Measurements from ENCODE around the gene CYFIP1.

Gene CYFIP1

GRCh38 chr15:22819651-22820050 is 160.5 kb downstream of the CYFIP1 start:
- Histone ChIP-seq H3K4me2 (ENCODE audit: low read length) (no peak overlapping the region), H3K27me3 (ENCODE audit: insufficient read depth, low read length) (no peaks in the 10 kb centered on the region), H4K8ac (ENCODE audit: low read depth, low read length) (no peak overlapping the region), H3K9me3 (ENCODE audit: insufficient read depth, low read depth, low read length) (peaks cover 2% of the 10 kb centered on the region), H3K4ac (ENCODE audit: low read depth, low read length) (no peak overlapping the region), H3K14ac (ENCODE audit: low read length) (no peak overlapping the region), H3K4me3 (ENCODE audit: low read depth, low read length) (no peak overlapping the region), H3K4me1 (ENCODE audit: control insufficient read depth in 1 of 2, insufficient read depth in 2 of 2, low read length in 2 of 2) (no peaks in the 10 kb centered on the region), H3K23ac (ENCODE audit: low read length) (no peak overlapping the region), H2AFZ (ENCODE audit: insufficient read depth, low read length, poor library complexity) (no peak overlapping the region), H2BK5ac (ENCODE audit: low read depth, low read length, poor library complexity) (no peak overlapping the region), H3K79me2 (ENCODE audit: control insufficient read depth, insufficient read depth, low read length, poor library complexity) (no peaks in the 10 kb centered on the region), H2BK120ac (ENCODE audit: insufficient read depth, low read length, poor library complexity) (no peak overlapping the region), H3K18ac (ENCODE audit: low read length) (no peak overlapping the region), H2AK5ac (ENCODE audit: low read length) (no peak overlapping the region), H3K79me1 (ENCODE audit: low read length) (no peaks in the 10 kb centered on the region), H3K9ac (ENCODE audit: low read length) (no peak overlapping the region), H3K27ac (ENCODE audit: low read depth, low read length) (no peak overlapping the region), H4K91ac (ENCODE audit: low read depth, low read length) (no peak overlapping the region), H3K36me3 (ENCODE audit: control insufficient read depth in 1 of 2, insufficient read depth in 2 of 2, low read length in 2 of 2) (peaks cover 24 to 25% of the 10 kb centered on the region in 2 experiments), H2BK12ac (ENCODE audit: low read length) (no peak overlapping the region), H4K12ac (ENCODE audit: low read depth, low read length) (no peak overlapping the region)
- no peak for DNase-seq
- no CpG with 5 or more reads among the region's 2 CpGs for WGBS (ENCODE audit: extremely low coverage, insufficient coverage, insufficient read length)
